H1 (cell line): ENCODE data around the gene SRD5A3. TPM values are rescaled to one million over a fixed set of nuclear protein-coding genes. Genes with fewer than 3 reads are reported as not detected.

Experiments used
- ASH2L ChIP-seq: fragments of 200-600, 300-600 bp; sonication (generic); IDR thresholded peaks from one replicate; pipeline ENCODE4 v1.7.1; 2017; ENCODE audit warnings: low read length
- CHD7 ChIP-seq: fragments of 300-600 bp; sonication (generic); IDR thresholded peaks from 2 replicates; pipeline ENCODE4 v1.7.1; 2012; ENCODE audit warnings: low read length, moderate library complexity, mild to moderate bottlenecking, inconsistent platforms; ENCODE audit not compliant: insufficient replicate concordance
- POLR2AphosphoS5 ChIP-seq: IDR thresholded peaks from 2 replicates; pipeline ENCODE4 v1.6.1; 2011; ENCODE audit warnings: low read depth, low read length
- RNF2 ChIP-seq: fragments of 200-900, 300-1000 bp; sonication (generic); IDR thresholded peaks from 2 replicates; pipeline ENCODE4 v1.7.1; 2016; ENCODE audit warnings: borderline replicate concordance, low read depth, mild to moderate bottlenecking, antibody characterized with exemption, low read length; ENCODE audit not compliant: poor library complexity, severe bottlenecking; ENCODE audit errors: missing control alignments
- SIN3A ChIP-seq, 2 experiments: IDR thresholded peaks in 1 of 2; conservative IDR thresholded peaks in 1 of 2; 2 replicates each; pipeline ENCODE4 v1.6.1; 2011 to 2012; ENCODE audit warnings: low read length in 2 of 2, improper control_type of control experiment in 1 of 2, low read depth in 1 of 2, mild to moderate bottlenecking in 1 of 2
- SP2 ChIP-seq: IDR thresholded peaks from 2 replicates; pipeline ENCODE4 v1.6.1; 2012; ENCODE audit warnings: mild to moderate bottlenecking, low read length, inconsistent platforms
- TBP ChIP-seq: IDR thresholded peaks from 2 replicates; pipeline ENCODE4 v1.6.1; 2011; ENCODE audit warnings: low read depth, low read length, improper control_type of control experiment
- TCF12 ChIP-seq: IDR thresholded peaks from 2 replicates; pipeline ENCODE4 v1.6.1; 2011; ENCODE audit warnings: low read depth, mild to moderate bottlenecking, low read length
- polyA plus RNA-seq, 7 experiments: library from polyadenylated mRNA; depleted of rRNA in 3 of 7; stranded (reverse) in 5 of 7; unstranded in 2 of 7; fragments of >200 nt in 5 of 7; fragments of 200-250 nt in 2 of 7; gene quantifications; 1 replicate in 5 of 7; 2 replicates in 1 of 7; 4 replicates in 1 of 7; pipeline versions ENCODE4 v1.2.1 to v1.2.3, GENCODE V29; 2011 to 2013; ENCODE audit warnings: missing spikeins in 2 of 7, mixed read lengths in 2 of 7
- total RNA-seq: library from RNA; stranded (reverse); fragmentation: NEBNext Ultra II Directional; extraction: Animal tissue kit (Norgen Biotek cat#: 25700); gene quantifications from 2 replicates; pipeline ENCODE4 v1.2.1, GENCODE V29; 2021
- TF ChIP-seq, protein P1 (sequence below), 3 experiments: IDR thresholded peaks; 1 replicate in 2 of 3; 2 replicates in 1 of 3; pipeline versions ENCODE4 v1.5.1 to v1.6.1; 2011; ENCODE audit warnings: low read length in 3 of 3, mild to moderate bottlenecking in 3 of 3, inconsistent platforms in 2 of 3, low read depth in 1 of 3, moderate library complexity in 1 of 3; ENCODE audit not compliant: insufficient read depth in 1 of 3; ENCODE audit errors: control extremely low read depth in 1 of 3

SRD5A3 gene
- total and polyA plus RNA-seq, 2 of the 8 experiments (the other 6 are each of a cell fraction or from before 2014, with no cell fraction given) = 19.6 to 34.6 TPM

- TF ChIP-seq CHD7 = no peak
- no peak for TF ChIP-seq TBP
- TF ChIP-seq, protein P1, sequence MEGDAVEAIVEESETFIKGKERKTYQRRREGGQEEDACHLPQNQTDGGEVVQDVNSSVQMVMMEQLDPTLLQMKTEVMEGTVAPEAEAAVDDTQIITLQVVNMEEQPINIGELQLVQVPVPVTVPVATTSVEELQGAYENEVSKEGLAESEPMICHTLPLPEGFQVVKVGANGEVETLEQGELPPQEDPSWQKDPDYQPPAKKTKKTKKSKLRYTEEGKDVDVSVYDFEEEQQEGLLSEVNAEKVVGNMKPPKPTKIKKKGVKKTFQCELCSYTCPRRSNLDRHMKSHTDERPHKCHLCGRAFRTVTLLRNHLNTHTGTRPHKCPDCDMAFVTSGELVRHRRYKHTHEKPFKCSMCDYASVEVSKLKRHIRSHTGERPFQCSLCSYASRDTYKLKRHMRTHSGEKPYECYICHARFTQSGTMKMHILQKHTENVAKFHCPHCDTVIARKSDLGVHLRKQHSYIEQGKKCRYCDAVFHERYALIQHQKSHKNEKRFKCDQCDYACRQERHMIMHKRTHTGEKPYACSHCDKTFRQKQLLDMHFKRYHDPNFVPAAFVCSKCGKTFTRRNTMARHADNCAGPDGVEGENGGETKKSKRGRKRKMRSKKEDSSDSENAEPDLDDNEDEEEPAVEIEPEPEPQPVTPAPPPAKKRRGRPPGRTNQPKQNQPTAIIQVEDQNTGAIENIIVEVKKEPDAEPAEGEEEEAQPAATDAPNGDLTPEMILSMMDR (IDR thresholded peaks at IDR 0.05; ENCODE audit: control extremely low read depth in 1 of 3, insufficient read depth in 1 of 3, low read depth in 1 of 3, low read length in 3 of 3) = no peak
- no peak for TF ChIP-seq TCF12
- TF ChIP-seq RNF2 = no peak
- TF ChIP-seq POLR2AphosphoS5 = no peak
- TF ChIP-seq SIN3A (conservative IDR thresholded peaks at IDR 0.05 in 1 of 2, IDR thresholded peaks at IDR 0.05 in 1 of 2; ENCODE audit: low read depth in 1 of 2, low read length in 2 of 2) = no peak
- no peak for TF ChIP-seq SP2
- TF ChIP-seq ASH2L = no peak
Observed at GRCh38 chr4:55406545-55406944, 60.5 kb downstream of the SRD5A3 start (continued).
